Measurements from ENCODE around the gene WNK2.

- no peak for TF ChIP-seq POLR2A (IDR thresholded peaks at IDR 0.05; ENCODE audit: low read length)
- TF ChIP-seq GATA1 (IDR thresholded peaks at IDR 0.05; ENCODE audit: low read depth, low read length), result no peak
Observed at GRCh38 chr9:93235300-93235960, 51.5 kb downstream of the WNK2 start.
